Measurements from ENCODE around the gene ZCWPW1.
A peak's percentile ranks its signal among the peaks of the same experiment; 100 is the strongest.

The ZCWPW1 gene

GRCh38 chr7:100431286-100431735 is 2.8 kb upstream of the ZCWPW1 start:
- no peak for DNase-seq (ENCODE audit: low spot score)

GRCh38 chr7:100430493-100431285 is 2.2 kb upstream of the ZCWPW1 start:
- DNase-seq (ENCODE audit: low spot score), result no peak

GRCh38 chr7:100429637-100430492 is 1.4 kb upstream of the ZCWPW1 start, which contains the start of gene MEPCE:
MEPCE (plus strand) TSS chr7:100429831; CDS start chr7:100430019, 188 bp downstream.
- DNase-seq (ENCODE audit: low spot score), result peak; percentile 94

GRCh38 chr7:100428967-100429636 is 599 bp upstream of the ZCWPW1 start:
- DNase-seq (ENCODE audit: low spot score), result peak; percentile 98

GRCh38 chr7:100427762-100428198 is 723 bp downstream of the ZCWPW1 start:
- no peak for DNase-seq (ENCODE audit: low spot score)

GRCh38 chr7:100426516-100426915 is 2.0 kb downstream of the ZCWPW1 start:
- no peak for DNase-seq (ENCODE audit: low spot score)

- DNase-seq (ENCODE audit: low spot score), result no peak
These were observed 3.2 kb downstream of the ZCWPW1 start for GRCh38 chr7:100425347-100425746.

GRCh38 chr7:100423315-100423714 is 5.2 kb downstream of the ZCWPW1 start:
- no peak for DNase-seq (ENCODE audit: low spot score)

- DNase-seq (ENCODE audit: low spot score), result no peak
These were observed 8.8 kb downstream of the ZCWPW1 start for GRCh38 chr7:100419660-100420226.

- DNase-seq (ENCODE audit: low spot score), result no peak
These were observed 9.4 kb downstream of the ZCWPW1 start for GRCh38 chr7:100418930-100419659.

- DNase-seq (ENCODE audit: low spot score), result no peak
These were observed 13.1 kb downstream of the ZCWPW1 start for GRCh38 chr7:100415448-100415847.

GRCh38 chr7:100413889-100414288 is 14.6 kb downstream of the ZCWPW1 start:
- DNase-seq (ENCODE audit: low spot score), result no peak

GRCh38 chr7:100413346-100413745 is 15.2 kb downstream of the ZCWPW1 start:
- no peak for DNase-seq (ENCODE audit: low spot score)

GRCh38 chr7:100411101-100411500 is 17.4 kb downstream of the ZCWPW1 start:
- no peak for DNase-seq (ENCODE audit: low spot score)

- peak; percentile 69 for DNase-seq (ENCODE audit: low spot score)
These were observed 21.0 kb downstream of the ZCWPW1 start for GRCh38 chr7:100407285-100408180.

- no peak for DNase-seq (ENCODE audit: low spot score)
These were observed 21.7 kb downstream of the ZCWPW1 start for GRCh38 chr7:100406767-100407166.

GRCh38 chr7:100402241-100402640 is 26.3 kb downstream of the ZCWPW1 start:
- DNase-seq (ENCODE audit: low spot score), result no peak

GRCh38 chr7:100401811-100402210 is 26.7 kb downstream of the ZCWPW1 start:
- DNase-seq (ENCODE audit: low spot score), result no peak

- no peak for DNase-seq (ENCODE audit: low spot score)
These were observed 27.8 kb downstream of the ZCWPW1 start for GRCh38 chr7:100400656-100401055.

- no peak for DNase-seq (ENCODE audit: low spot score)
These were observed 28.5 kb downstream of the ZCWPW1 start for GRCh38 chr7:100400041-100400440.

Measured in kidney capillary endothelial cell (primary cell).